IPS-15b (cell line): ENCODE measurements around the gene STYXL1.
"Not testable (repeated sequence)": the region's sequence is repeated elsewhere in the genome, so short reads cannot be mapped to it uniquely, and the experiment has no call there.

Source experiments
- H3K27me3 ChIP-seq: one replicate; pipeline ENCODE4 v1.6.1; 2013; ENCODE audit warnings: low read length; ENCODE audit not compliant: control insufficient read depth, insufficient read depth
- H3K36me3 ChIP-seq: one replicate; pipeline ENCODE4 v1.6.1; 2013; ENCODE audit warnings: low read length; ENCODE audit not compliant: control insufficient read depth, insufficient read depth
- H3K4me1 ChIP-seq: one replicate; pipeline ENCODE4 v1.6.1; 2013; ENCODE audit warnings: mild to moderate bottlenecking, low read length; ENCODE audit not compliant: control insufficient read depth, insufficient read depth
- H3K4me3 ChIP-seq: one replicate; pipeline ENCODE4 v1.5.1; 2013; ENCODE audit warnings: low read depth, low read length
- H3K9ac ChIP-seq: one replicate; pipeline ENCODE4 v1.6.1; 2013; ENCODE audit warnings: low read depth, mild to moderate bottlenecking, low read length
- H3K9me3 ChIP-seq: one replicate; pipeline ENCODE4 v1.6.1; 2013; ENCODE audit warnings: mild to moderate bottlenecking, low read length; ENCODE audit not compliant: control insufficient read depth, insufficient read depth

STYXL1 gene, protein sequence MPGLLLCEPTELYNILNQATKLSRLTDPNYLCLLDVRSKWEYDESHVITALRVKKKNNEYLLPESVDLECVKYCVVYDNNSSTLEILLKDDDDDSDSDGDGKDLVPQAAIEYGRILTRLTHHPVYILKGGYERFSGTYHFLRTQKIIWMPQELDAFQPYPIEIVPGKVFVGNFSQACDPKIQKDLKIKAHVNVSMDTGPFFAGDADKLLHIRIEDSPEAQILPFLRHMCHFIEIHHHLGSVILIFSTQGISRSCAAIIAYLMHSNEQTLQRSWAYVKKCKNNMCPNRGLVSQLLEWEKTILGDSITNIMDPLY

DNA sequence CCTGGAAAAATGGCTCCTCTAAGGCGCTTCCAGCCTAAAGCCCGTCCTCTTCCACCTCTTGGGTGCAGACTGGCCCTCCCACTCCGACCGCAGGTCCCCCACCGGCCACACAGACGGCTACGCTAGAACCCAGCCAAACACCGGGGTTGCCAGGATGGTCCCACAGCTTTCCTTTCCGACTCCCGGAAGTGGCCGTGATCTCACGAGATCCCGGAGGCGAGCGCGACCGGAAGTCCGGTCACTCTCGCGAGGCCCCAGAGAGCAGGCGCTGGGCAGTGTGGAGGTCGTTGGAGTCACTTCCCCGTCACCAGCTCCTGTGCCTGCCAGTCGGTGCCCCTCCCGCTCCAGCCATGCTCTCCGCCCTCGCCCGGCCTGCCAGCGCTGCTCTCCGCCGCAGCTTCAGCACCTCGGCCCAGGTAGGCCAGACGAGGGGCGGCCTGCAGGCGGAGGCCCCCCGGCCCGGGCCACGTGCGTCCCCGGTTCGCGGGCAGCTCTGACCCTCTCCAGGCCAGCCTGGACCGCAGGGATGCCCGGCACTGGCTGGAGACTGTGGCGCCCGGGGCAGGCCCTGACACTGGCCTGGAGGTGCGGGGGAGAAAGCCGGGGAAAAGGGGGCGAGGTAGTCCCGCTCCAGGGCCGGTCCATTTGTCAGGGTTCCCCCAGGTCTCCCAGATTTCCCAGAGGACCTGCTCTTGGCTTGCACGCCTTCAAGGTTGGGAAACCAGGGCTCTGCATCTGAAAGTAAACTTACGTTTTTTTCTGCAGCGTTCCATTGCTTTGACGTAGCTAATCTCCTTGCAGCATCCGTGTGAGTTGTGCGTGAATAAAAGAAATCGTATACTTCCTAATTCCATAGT lies at the start of gene STYXL1, which contains the start of gene MDH2:
Gene STYXL1 (minus strand): TSS at position 190 of the 857 bp plus-strand sequence. CDS start 17,477 bp downstream, outside the sequence.
Gene MDH2 (plus strand): TSS at position 296 of the 857 bp plus-strand sequence. CDS start 55 bp downstream, at position 351.
- Histone ChIP-seq H3K4me1 (peaks cover 4% of the 10 kb centered on the region), H3K4me3 (peak within 1 kb of the TSS; percentile 94), H3K27me3 (no peaks in the 10 kb centered on the region), H3K9me3 (no peaks in the 10 kb centered on the region), H3K9ac (peak within 1 kb of the TSS; percentile 99), H3K36me3 (peaks cover 9% of the 10 kb centered on the region)

DNA sequence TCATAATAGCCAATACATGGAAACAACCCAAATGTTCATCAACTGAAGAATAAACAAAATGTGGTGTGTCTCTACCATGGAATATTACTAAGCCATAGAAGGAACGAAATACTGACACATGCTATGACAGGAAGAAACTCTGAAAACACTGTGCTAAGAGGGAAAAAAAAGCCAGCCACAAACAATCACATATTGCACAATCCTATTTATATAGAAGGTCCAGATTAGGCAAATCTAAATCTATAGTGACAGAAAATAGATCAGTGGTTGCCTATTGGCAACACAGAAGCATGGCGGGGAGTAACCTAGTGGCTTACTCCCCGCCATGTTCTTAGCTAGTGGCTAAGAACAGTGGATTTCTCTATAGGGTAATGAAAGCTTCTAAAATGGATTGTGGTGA lies 48.1 kb upstream of the STYXL1 start:
- H3K4me1 ChIP-seq: no peaks in the 10 kb centered on the region
- no peak overlapping the region for H3K9ac ChIP-seq
- H3K4me3 ChIP-seq: no peak overlapping the region
- no peaks in the 10 kb centered on the region for H3K36me3 ChIP-seq
- H3K9me3 ChIP-seq: no peaks in the 10 kb centered on the region
- no peaks in the 10 kb centered on the region for H3K27me3 ChIP-seq

DNA sequence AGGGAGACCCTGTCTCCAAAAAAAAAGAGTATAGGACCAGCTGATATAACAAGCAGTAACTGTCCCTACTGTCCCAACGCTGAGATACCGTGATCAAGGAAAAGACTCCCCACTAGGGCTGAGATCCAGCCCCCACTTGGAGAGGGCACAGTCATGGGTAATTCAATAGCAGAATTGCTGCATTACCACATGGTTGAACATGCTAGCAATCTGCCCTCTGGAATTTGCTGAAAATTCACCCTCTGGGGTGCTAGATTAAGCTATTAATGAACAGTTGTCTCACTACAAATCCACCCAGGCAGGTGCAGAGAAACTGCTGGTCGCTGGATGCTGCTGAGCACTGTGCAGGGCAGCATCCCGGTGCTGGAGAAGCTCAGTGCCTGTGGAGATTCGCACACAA lies 46.5 kb upstream of the STYXL1 start:
- H3K9me3 ChIP-seq, H3K4me3 ChIP-seq, H3K36me3 ChIP-seq, H3K27me3 ChIP-seq, H3K9ac ChIP-seq, H3K4me1 ChIP-seq: not testable (repeated sequence)

DNA sequence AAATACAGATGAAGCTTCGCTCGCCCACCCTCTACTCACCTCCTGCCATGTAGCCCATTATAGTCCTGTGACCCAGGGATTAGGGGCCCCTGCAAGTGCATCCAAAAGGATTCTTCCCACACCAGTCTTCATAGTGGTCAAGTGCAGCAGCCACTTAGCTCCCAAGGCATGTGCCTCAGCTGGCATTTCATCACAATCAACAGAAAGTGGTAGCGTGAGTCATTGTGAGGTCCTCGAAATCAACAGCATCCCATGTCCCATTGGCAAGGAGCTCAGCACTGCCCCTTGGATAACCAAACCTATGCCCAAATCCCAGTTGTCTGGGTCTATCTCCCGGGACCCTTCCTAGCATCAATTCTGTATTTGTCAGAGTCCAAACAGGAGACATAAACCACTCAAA lies 45.7 kb upstream of the STYXL1 start:
- H3K9me3 ChIP-seq, H3K36me3 ChIP-seq, H3K4me1 ChIP-seq, H3K27me3 ChIP-seq, H3K4me3 ChIP-seq, H3K9ac ChIP-seq: not testable (repeated sequence)

DNA sequence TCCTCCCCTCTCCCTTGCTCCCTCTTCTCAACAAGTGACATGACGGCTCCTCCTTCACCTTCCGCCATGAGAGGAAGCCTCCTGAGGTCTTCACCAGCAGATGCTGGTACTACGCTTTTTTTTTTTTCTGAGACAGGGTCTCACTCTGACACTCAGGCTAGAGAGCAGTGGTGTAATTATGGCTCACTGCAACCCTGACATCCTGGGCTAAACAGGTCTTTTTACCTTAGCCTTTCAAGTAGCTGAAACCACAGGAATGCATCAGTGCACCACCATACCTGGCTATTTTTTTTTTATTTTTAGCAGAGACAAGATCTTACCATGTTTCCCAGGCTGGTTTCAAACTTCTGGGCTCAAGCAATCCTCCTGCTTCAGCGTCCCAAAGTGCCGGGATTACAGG lies 43.7 kb upstream of the STYXL1 start:
- Histone ChIP-seq H3K4me1 (no peaks in the 10 kb centered on the region), H3K9me3 (no peaks in the 10 kb centered on the region), H3K36me3 (no peaks in the 10 kb centered on the region), H3K4me3 (no peak overlapping the region), H3K27me3 (no peaks in the 10 kb centered on the region), H3K9ac (no peak overlapping the region)

DNA sequence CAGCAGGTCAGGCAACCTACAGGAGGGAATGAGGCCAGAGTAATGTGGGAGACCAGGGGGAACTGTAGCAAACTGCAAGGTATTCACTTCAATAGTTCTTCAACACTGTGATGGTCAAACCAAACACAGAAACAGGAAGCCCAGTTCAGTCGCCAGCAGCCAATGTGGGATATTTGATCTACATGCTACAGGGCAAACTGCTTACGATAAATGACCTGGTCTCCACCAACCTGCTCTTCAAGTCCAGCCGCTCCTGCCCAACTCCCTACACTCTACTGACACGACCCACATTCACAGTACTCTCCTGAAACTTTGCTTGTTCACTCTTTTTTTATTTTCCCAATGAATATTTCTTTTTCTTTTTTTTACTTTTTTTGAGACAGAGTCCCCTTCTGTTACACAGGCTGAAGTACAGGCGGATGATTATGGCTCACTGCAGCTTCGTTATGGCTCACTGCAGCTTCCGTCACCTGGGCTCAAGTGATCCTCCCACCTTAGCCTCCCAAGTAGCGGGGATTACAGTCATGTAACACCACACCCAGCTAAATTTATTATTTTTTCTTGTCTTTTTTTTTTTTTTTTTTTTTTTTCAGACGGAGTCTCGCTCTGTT lies 42.2 kb upstream of the STYXL1 start:
- no peak overlapping the region for H3K9ac ChIP-seq
- no peaks in the 10 kb centered on the region for H3K9me3 ChIP-seq
- H3K4me1 ChIP-seq: no peaks in the 10 kb centered on the region
- no peaks in the 10 kb centered on the region for H3K36me3 ChIP-seq
- no peak overlapping the region for H3K4me3 ChIP-seq
- no peaks in the 10 kb centered on the region for H3K27me3 ChIP-seq

DNA sequence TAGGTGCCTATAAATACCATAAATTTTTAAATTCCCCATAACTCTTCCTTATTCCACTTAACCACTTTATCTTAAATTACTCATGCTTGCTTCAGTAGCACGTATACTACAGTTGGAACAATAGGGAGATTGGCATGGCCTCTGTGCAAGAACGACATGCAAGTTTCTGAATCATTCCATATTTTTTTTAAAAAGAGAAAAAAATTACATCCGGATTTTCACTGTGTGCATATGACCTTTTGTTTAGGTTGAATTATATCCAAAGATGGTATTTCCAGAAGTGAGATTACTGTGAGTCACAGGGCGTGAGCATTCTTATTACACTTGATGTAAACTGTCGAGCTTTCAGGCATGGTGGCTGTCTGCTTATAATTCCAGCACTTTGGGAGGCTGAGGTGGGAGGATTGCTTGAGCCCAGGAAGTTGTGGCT lies 39.6 kb upstream of the STYXL1 start:
- not testable (repeated sequence) for H3K36me3 ChIP-seq, H3K9ac ChIP-seq, H3K4me1 ChIP-seq

DNA sequence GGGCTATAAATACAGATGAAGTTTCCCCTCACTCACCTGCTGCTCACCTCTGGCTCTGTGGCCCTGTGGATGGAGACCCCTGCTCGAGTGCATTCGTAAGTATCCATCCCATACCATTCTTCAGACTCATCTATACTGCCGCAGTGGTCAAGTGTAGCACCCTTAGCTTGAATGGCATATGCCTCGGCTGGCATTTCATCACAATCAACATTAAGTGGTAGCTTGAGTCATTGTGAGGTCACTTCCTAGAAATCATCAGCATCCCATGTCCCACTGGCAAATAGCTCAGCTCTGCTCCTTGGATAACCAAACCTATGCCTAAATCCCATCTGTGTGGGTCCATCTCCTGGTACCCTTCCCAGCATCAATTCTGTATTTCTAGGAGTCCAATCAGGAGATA lies 38.3 kb upstream of the STYXL1 start:
- no peaks in the 10 kb centered on the region for H3K4me1 ChIP-seq
- H3K36me3 ChIP-seq: no peaks in the 10 kb centered on the region
- H3K9me3 ChIP-seq: no peaks in the 10 kb centered on the region
- H3K4me3 ChIP-seq: no peak overlapping the region
- H3K9ac ChIP-seq: no peak overlapping the region
- no peaks in the 10 kb centered on the region for H3K27me3 ChIP-seq

More for the DNA sequence above, 39.6 kb upstream of the STYXL1 start:
- not testable (repeated sequence) for H3K4me3 ChIP-seq, H3K9me3 ChIP-seq, H3K27me3 ChIP-seq

DNA sequence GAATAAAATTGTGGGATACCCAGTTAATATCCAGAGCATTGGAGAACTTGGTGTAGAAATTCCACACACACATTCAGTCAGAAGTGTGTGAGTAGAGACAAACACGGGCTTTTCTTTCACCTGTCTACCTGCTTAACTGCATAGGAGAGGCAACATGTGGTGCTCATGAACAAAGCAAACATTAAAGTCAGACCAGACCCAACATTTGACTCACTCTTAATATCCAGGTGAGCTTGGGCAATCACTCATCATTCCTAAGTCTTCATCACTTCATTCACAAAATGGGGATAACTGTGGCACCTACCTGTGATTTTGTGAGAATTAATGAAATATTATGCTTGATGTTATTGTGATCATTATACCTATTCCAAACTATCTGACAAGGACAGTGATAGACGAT lies 36.3 kb upstream of the STYXL1 start:
- not testable (repeated sequence) for H3K4me3 ChIP-seq, H3K4me1 ChIP-seq

DNA sequence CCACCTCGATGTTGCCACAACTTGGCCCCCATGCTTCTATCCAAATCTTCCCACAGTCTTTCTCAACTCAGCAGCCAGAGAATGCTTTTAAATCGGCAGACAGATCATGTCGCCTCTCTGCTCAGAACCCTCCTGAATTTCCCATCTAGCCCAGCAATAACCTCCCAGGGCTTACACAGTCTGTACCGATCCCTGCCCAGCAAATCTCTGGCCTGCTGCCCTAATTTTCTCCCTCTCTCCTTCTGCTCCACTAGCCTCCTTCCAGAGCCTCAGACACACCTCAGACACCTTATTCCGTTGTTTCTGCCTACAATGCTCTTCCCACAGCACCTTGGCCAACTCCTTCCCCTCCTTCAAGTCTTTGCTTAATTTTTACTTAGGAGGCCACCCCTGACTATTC lies 32.4 kb upstream of the STYXL1 start:
- no peaks in the 10 kb centered on the region for H3K36me3 ChIP-seq
- no peaks in the 10 kb centered on the region for H3K9me3 ChIP-seq
- no peak overlapping the region for H3K9ac ChIP-seq
- H3K27me3 ChIP-seq: no peaks in the 10 kb centered on the region
- no peak overlapping the region for H3K4me3 ChIP-seq
- H3K4me1 ChIP-seq: no peaks in the 10 kb centered on the region

More for the DNA sequence above, 36.3 kb upstream of the STYXL1 start:
- H3K36me3 ChIP-seq, H3K9me3 ChIP-seq, H3K9ac ChIP-seq, H3K27me3 ChIP-seq: not testable (repeated sequence)

DNA sequence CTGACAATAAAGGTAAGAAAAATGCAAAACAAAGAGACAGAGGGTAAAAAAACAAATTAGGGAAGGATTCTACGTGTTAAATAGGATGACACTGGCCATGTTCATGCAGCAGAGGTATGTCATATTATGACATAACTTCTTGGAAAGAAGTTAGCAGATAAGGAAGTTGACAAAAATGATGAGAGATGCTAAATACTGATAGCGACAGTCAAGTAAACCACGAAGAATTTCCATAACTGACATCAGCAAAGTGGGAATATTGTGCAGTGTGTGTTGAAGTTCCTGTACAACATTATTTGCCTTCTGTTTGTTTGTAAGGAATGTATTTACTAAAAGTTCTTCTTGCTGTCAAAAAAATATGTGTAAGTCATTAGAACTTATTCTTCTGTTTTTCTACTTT lies 29.6 kb upstream of the STYXL1 start:
- Histone ChIP-seq H3K4me1 (no peaks in the 10 kb centered on the region), H3K27me3 (no peaks in the 10 kb centered on the region), H3K36me3 (no peaks in the 10 kb centered on the region), H3K9me3 (no peaks in the 10 kb centered on the region), H3K4me3 (no peak overlapping the region), H3K9ac (no peak overlapping the region)
